ENCODE measurements around the gene FOXA2.
"Not testable (repeated sequence)": the region's sequence is repeated elsewhere in the genome, so short reads cannot be mapped to it uniquely, and the experiment has no call there.

The FOXA2 gene

GRCh38 chr20:22559711-22560318 is 24.6 kb downstream of the FOXA2 start:
- DNase-seq (ENCODE audit: low read depth) = no peak
- H3K4me3 ChIP-seq (ENCODE audit: low read depth, low read length) = no peak overlapping the region
- TF ChIP-seq CTCF (conservative IDR thresholded peaks at IDR 0.05; ENCODE audit: low read depth, low read length) = no peak

GRCh38 chr20:22557403-22558276 is 26.7 kb downstream of the FOXA2 start:
- no peak overlapping the region for H3K4me3 ChIP-seq (ENCODE audit: low read depth, low read length)
- DNase-seq (ENCODE audit: low read depth) = no peak
- TF ChIP-seq CTCF (conservative IDR thresholded peaks at IDR 0.05; ENCODE audit: low read depth, low read length) = no peak

DNA sequence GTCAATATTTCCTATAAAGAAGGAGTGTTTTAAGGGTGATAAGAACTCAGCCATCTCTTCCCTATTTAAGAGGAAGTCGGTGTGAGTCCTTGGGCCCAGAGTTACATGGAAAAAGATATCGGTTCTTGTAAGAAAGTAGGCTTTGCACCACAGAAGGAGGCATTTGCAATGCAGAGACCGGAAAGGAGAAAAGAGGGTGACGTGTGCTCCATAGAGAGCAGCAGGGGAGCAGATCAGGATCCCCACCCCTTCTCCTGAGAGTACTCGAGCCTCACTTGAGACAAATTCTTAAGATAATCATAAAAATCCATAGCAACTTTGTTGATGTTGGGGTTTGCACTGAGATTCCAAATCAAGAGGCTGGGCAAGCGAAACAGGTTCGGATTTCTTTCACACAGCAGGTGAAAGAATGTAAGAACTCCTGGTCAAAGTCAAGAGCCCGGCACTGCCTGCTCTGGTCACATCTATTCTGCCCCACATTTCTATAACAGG is 27.8 kb downstream of the FOXA2 start:
- TF ChIP-seq CTCF (conservative IDR thresholded peaks at IDR 0.05; ENCODE audit: low read depth, low read length) = no peak
- no peak overlapping the region for H3K4me3 ChIP-seq (ENCODE audit: low read depth, low read length)
- DNase-seq (ENCODE audit: low read depth) = no peak

DNA sequence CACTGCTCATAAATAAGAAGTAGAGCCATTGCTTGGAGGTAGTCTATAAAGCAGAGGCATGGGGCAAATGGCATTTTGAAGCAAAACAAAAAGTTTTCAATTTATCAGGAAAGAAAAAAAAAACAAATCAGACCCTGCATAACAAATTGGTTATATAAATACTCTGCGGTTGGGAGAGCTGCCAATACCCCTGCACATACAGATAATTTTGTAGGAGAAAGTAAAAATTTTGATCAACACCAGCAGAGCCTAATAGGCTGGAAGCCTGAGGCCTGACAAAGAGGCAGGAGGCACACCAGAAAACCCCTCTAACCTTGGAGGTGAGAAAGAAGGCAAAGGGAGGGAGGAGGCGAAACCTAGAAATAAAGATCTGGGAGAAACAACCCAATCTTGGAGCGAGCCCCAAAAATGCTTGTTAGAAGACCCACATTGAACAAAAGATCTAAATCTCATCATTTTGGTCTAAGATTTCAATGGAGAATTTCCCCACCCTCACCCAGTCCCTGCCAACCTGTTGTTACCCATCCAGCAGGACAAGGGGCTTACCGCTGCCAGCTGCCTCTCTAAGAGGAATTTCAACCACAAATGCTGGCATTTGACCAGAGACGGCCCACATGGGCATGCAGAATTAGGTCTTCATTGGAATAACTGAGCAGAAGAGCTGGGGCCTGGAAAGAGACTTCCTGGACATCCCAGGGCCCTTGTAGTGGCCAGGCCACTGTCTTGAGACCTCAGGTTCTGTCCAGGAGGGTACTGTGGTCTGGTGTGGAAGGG is 28.4 kb downstream of the FOXA2 start:
- no peak overlapping the region for H3K4me3 ChIP-seq (ENCODE audit: low read depth, low read length)
- DNase-seq (ENCODE audit: low read depth) = no peak
- TF ChIP-seq CTCF (conservative IDR thresholded peaks at IDR 0.05; ENCODE audit: low read depth, low read length) = no peak

DNA sequence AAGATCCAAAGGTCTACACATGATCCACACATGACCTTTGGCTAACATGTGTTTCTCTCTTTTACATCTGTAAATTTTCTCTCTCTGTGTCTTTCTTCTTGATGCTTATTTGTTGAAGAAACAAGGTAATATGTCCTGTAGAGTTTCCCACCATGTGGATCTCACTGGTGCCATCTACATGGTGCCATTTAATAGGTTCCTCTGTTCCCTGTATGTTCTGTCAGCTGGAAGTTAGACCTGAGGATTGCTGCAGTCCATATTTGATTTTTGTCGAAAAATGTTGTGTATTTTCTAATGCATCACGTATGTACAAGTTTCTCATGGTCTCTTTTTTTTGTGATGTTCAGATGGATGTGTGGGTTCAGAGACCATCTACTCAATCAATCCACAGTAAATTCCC is 30.0 kb downstream of the FOXA2 start:
- H3K4me3 ChIP-seq (ENCODE audit: low read depth, low read length) = no peak overlapping the region
- no peak for DNase-seq (ENCODE audit: low read depth)

GRCh38 chr20:22550514-22550913 is 33.9 kb downstream of the FOXA2 start:
- not testable (repeated sequence) for H3K4me3 ChIP-seq (ENCODE audit: low read depth, low read length); DNase-seq (ENCODE audit: low read depth)

More for the DNA sequence above, 30.0 kb downstream of the FOXA2 start:
- no peak for TF ChIP-seq CTCF (conservative IDR thresholded peaks at IDR 0.05; ENCODE audit: low read depth, low read length)

DNA sequence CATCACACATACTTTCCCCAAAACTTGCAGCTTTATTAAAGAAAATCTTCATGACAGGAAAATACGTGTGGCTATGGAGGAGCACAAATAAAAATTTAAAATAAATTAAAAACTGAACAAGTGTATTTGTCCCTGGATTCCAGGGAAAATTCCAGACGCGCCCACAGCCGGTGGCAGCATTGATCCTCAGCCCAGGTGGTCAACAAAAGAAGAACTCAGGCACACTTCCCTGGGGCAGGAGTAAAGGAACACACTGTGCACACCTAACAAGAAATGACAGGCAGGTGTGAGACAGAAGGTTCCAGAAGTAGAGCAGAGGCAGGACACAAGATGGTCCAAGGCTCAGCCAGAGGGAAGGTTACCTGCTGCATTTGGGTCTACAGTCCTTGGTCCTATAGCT is 36.3 kb downstream of the FOXA2 start:
- H3K4me3 ChIP-seq (ENCODE audit: low read depth, low read length) = no peak overlapping the region
- no peak for DNase-seq (ENCODE audit: low read depth)
- TF ChIP-seq CTCF (conservative IDR thresholded peaks at IDR 0.05; ENCODE audit: low read depth, low read length) = no peak

Measured in choroid plexus epithelial cell (primary cell).